AG09319 (cell line): ENCODE results near the gene MLC1.
A peak's percentile ranks its signal among the peaks of the same experiment; 100 is the strongest.

Experiments used
- DNase-seq: peaks from one replicate; pipeline ENCODE4 v3.0.0-alpha.2; 2010; ENCODE audit warnings: low read depth; ENCODE audit errors: extremely low read depth
- CTCF ChIP-seq: IDR thresholded peaks from 2 replicates; pipeline ENCODE4 v1.5.1; 2011; ENCODE audit warnings: low read depth, mild to moderate bottlenecking, inconsistent platforms, low read length, moderate library complexity

Gene MLC1

GRCh38 chr22:50119768-50120251, 34.6 kb upstream of the MLC1 start:
- TF ChIP-seq CTCF = no peak
- DNase-seq = no peak

DNA sequence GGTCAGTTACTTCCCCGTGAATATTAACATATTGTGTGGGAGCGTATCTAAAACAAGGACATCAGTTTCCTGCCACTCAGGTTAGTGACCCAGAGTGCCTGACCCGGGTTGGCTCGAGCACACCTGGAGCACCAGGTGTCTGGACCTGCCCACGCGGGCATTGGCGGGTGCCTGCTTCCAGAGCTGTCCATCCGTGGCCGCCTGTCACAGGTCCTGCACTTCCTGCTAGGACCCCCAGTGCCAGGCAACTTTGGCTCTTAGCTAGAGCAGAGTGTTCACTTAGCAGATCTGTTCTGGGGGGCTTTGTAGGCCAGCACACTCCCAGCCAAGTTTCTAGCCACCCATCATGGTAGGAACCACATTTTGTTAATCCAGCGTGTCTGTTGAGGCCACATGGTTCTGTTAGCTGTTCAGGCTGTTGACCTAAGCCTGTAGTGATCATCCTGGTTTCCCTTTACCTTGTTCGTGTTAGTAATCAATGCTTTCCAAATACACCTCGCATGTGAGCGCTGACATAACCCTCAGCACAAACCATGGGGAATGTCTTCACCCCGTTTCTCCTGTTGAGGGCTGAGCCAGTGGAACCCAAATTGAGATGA, 34.0 kb upstream of the MLC1 start:
- TF ChIP-seq CTCF = no peak
- DNase-seq = no peak

GRCh38 chr22:50118557-50119168, 33.4 kb upstream of the MLC1 start:
- TF ChIP-seq CTCF = no peak
- peak; percentile 56 for DNase-seq

GRCh38 chr22:50118129-50118528, 32.9 kb upstream of the MLC1 start:
- no peak for TF ChIP-seq CTCF
- no peak for DNase-seq

DNA sequence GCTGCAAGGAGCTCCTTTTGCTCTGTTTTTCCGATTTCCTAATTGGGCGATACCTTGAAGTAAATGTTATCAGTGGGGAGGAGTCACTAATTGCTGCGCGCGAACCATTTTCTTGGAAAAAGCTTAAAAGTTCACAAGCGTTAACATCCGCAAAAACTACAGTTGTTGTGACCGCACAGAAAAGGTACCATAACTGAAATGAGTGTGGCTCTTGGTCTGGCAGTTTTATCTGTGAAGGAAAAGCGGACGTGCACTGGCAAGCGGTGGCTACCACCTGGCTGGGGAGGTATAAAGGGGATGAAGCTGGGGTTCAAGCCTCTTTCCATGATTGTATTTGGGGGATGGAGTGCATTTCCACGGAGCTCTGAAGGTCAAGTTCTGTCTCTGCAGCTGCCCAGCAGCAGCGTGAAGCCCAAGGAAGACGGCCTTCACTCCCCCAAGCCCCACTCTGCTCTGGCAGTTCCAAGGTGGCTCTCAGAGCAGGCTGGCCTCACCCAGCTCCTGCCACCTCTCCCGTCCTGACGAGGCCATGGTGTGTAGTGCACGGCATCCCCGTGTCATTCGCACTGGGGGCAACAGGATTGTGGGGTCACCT, 32.0 kb upstream of the MLC1 start:
- no peak for TF ChIP-seq CTCF
- DNase-seq = no peak

- DNase-seq = no peak
- TF ChIP-seq CTCF = no peak
Observed at GRCh38 chr22:50115693-50116092, 30.5 kb upstream of the MLC1 start.
